IPS-20b (cell line): ENCODE data around the gene PHEX.

Experiments used
- H3K27ac ChIP-seq: one replicate; pipeline ENCODE4 v1.5.1; 2013; ENCODE audit warnings: low read length
- H3K27me3 ChIP-seq: 2 replicates; pipeline ENCODE4 v1.6.1; 2013; ENCODE audit warnings: mild to moderate bottlenecking, low read length, inconsistent platforms; ENCODE audit not compliant: insufficient read depth
- H3K36me3 ChIP-seq: 2 replicates; pipeline ENCODE4 v1.6.1; 2013; ENCODE audit warnings: low read depth, mild to moderate bottlenecking, inconsistent platforms, low read length, moderate library complexity; ENCODE audit not compliant: insufficient read depth
- H3K4me1 ChIP-seq: 2 replicates; pipeline ENCODE4 v1.6.1; 2013; ENCODE audit warnings: mild to moderate bottlenecking, control low read depth, inconsistent platforms, low read length, moderate library complexity; ENCODE audit not compliant: insufficient read depth
- H3K4me3 ChIP-seq: 2 replicates; pipeline ENCODE4 v1.5.1; 2013; ENCODE audit warnings: mild to moderate bottlenecking, low read length, inconsistent platforms
- H3K9ac ChIP-seq: 2 replicates; pipeline ENCODE4 v1.6.1; 2013; ENCODE audit warnings: low read depth, mild to moderate bottlenecking, inconsistent platforms, low read length, moderate library complexity
- H3K9me3 ChIP-seq: 2 replicates; pipeline ENCODE4 v1.6.1; 2013; ENCODE audit warnings: mild to moderate bottlenecking, low read depth, low read length, inconsistent platforms; ENCODE audit not compliant: insufficient read depth

The PHEX gene

GRCh38 chrX:22081475-22082092 is 49.5 kb downstream of the PHEX start:
- Histone ChIP-seq H3K36me3 (no peaks in the 10 kb centered on the region), H3K9me3 (no peaks in the 10 kb centered on the region), H3K4me1 (peaks cover 4% of the 10 kb centered on the region; the same call in 1 of the 2 replicates), H3K9ac (no peak overlapping the region), H3K27me3 (no peaks in the 10 kb centered on the region), H3K4me3 (no peak overlapping the region), H3K27ac (no peak overlapping the region)

- H3K27ac ChIP-seq, result no peak overlapping the region
- no peaks in the 10 kb centered on the region for H3K4me1 ChIP-seq
- H3K9me3 ChIP-seq, result no peaks in the 10 kb centered on the region
- no peak overlapping the region for H3K4me3 ChIP-seq
- H3K36me3 ChIP-seq, result no peaks in the 10 kb centered on the region
- H3K9ac ChIP-seq, result no peak overlapping the region
- no peaks in the 10 kb centered on the region for H3K27me3 ChIP-seq
Measured at GRCh38 chrX:22086003-22086402, 53.9 kb downstream of the PHEX start.

DNA sequence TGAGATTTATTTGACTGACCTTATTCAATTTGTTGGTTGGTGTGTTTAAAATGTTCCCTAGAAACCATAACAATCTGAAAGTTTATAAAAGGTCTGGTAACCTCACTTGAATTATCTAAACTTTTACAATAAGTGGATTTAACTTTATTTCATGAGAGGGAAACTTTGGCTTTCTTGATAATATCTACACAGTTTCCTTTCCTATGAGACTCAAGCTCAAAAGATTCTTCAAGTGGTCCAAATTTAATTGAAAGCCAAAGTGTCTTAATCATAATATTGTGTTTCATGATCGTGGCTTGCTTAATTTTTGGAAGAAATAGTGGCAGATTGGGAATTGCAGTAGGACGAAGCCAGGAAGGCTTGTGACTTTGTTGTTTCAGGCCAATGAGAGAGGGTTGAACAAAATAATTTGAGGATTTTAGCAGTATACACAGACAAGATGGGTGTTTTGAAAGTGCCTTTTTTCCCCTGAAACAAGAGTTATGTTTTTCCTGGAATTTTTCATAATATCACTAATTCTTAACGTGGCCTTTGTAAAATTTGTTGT is 55.0 kb downstream of the PHEX start:
- no peak overlapping the region for H3K9ac ChIP-seq
- no peak overlapping the region for H3K4me3 ChIP-seq
- no peak overlapping the region for H3K27ac ChIP-seq
- no peaks in the 10 kb centered on the region for H3K4me1 ChIP-seq
- no peaks in the 10 kb centered on the region for H3K36me3 ChIP-seq
- no peaks in the 10 kb centered on the region for H3K27me3 ChIP-seq
- no peaks in the 10 kb centered on the region for H3K9me3 ChIP-seq

DNA sequence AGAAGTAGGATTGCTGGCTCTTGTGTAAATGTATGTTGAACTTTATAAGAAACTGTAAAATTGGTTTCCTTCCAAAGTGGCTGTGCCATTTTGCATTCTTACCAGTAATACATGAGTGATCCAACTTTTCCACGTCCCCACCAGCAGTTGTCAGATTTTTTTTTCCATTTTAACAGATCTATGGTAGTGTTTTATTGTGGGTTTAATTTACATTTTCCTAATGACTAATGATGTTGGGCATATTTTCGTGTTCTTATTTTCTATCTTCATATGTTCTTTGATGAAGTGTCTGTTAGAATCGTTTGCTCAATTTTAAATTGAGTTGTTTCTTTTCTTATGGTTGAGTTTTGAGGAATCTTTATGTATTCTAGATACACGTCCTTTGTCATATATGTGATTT is 56.2 kb downstream of the PHEX start:
- H3K36me3 ChIP-seq, result no peaks in the 10 kb centered on the region
- no peak overlapping the region for H3K9ac ChIP-seq
- no peaks in the 10 kb centered on the region for H3K4me1 ChIP-seq
- no peaks in the 10 kb centered on the region for H3K9me3 ChIP-seq
- no peak overlapping the region for H3K27ac ChIP-seq
- H3K27me3 ChIP-seq, result no peaks in the 10 kb centered on the region
- H3K4me3 ChIP-seq, result no peak overlapping the region

- Histone ChIP-seq H3K27ac (no peak overlapping the region), H3K9me3 (no peaks in the 10 kb centered on the region), H3K4me1 (no peaks in the 10 kb centered on the region; the same call in 1 of the 2 replicates), H3K9ac (no peak overlapping the region), H3K27me3 (no peaks in the 10 kb centered on the region), H3K36me3 (no peaks in the 10 kb centered on the region), H3K4me3 (no peak overlapping the region)
Measured at GRCh38 chrX:22090181-22090580, 58.1 kb downstream of the PHEX start.

GRCh38 chrX:22093550-22093949 is 61.4 kb downstream of the PHEX start:
- Histone ChIP-seq H3K9ac (no peak overlapping the region), H3K4me1 (no peaks in the 10 kb centered on the region; the same call in 1 of the 2 replicates), H3K27ac (no peak overlapping the region), H3K9me3 (no peaks in the 10 kb centered on the region), H3K4me3 (no peak overlapping the region), H3K27me3 (no peaks in the 10 kb centered on the region), H3K36me3 (no peaks in the 10 kb centered on the region)

DNA sequence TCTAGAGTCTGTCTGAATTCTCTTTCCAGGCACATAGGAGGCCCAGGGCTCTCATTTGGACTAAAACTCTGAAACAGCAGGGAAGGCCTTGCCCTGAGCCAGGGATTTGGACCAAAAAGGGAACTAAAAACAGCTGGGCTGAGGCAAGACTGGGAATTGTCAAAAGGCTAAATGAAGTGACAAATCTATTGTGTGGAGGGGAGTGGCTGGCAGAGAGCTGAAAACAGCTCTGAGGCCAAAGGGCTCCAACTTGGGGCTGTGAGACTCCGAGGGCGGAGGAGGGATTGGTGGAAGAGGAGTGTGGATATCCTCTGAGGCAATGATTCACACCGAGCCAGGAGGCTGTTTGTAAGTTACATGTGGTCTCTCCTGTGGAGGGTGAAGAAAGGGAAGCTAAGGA is 63.2 kb downstream of the PHEX start:
- Histone ChIP-seq H3K4me1 (no peaks in the 10 kb centered on the region; the same call in 1 of the 2 replicates), H3K4me3 (no peak overlapping the region), H3K9ac (no peak overlapping the region), H3K27me3 (no peaks in the 10 kb centered on the region), H3K36me3 (no peaks in the 10 kb centered on the region), H3K27ac (no peak overlapping the region), H3K9me3 (no peaks in the 10 kb centered on the region)

GRCh38 chrX:22095856-22096255 is 63.7 kb downstream of the PHEX start:
- Histone ChIP-seq H3K9me3 (no peaks in the 10 kb centered on the region), H3K4me3 (no peak overlapping the region), H3K4me1 (no peaks in the 10 kb centered on the region; the same call in 1 of the 2 replicates), H3K36me3 (no peaks in the 10 kb centered on the region), H3K27ac (no peak overlapping the region), H3K27me3 (no peaks in the 10 kb centered on the region), H3K9ac (no peak overlapping the region)

- H3K36me3 ChIP-seq, result no peaks in the 10 kb centered on the region
- H3K9me3 ChIP-seq, result no peaks in the 10 kb centered on the region
- no peaks in the 10 kb centered on the region for H3K27me3 ChIP-seq
- no peak overlapping the region for H3K4me3 ChIP-seq
- no peaks in the 10 kb centered on the region; the same call in 1 of the 2 replicates for H3K4me1 ChIP-seq
- no peak overlapping the region for H3K27ac ChIP-seq
- H3K9ac ChIP-seq, result no peak overlapping the region
Measured at GRCh38 chrX:22097012-22097694, 65.0 kb downstream of the PHEX start.

- Histone ChIP-seq H3K36me3 (no peaks in the 10 kb centered on the region), H3K4me3 (no peak overlapping the region), H3K27ac (no peak overlapping the region), H3K4me1 (no peaks in the 10 kb centered on the region), H3K9ac (no peak overlapping the region), H3K27me3 (no peaks in the 10 kb centered on the region), H3K9me3 (no peaks in the 10 kb centered on the region)
Measured at GRCh38 chrX:22105231-22105630, 73.1 kb downstream of the PHEX start.

GRCh38 chrX:22105971-22106370 is 73.8 kb downstream of the PHEX start:
- Histone ChIP-seq H3K9ac (no peak overlapping the region), H3K27me3 (no peaks in the 10 kb centered on the region), H3K36me3 (no peaks in the 10 kb centered on the region), H3K27ac (no peak overlapping the region), H3K9me3 (no peaks in the 10 kb centered on the region), H3K4me3 (no peak overlapping the region), H3K4me1 (no peaks in the 10 kb centered on the region)

DNA sequence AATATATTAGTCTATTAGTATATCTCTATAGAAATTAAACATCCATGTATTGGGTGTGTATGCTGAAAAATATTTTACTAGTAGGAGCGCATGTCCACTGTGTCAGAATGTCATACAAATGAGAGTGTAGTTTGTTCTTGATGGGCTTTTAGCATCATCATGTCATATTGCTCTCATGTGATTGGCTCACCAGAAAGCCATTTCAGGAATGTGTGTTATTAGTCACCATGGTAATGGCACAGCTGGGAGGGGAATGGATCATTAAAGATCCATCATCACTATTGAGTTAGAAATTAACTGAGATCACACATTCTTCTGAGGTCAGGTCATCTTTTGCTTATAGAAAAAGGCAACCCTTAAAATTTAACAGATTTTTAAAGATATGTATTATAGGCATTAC is 77.3 kb downstream of the PHEX start:
- Histone ChIP-seq H3K27me3 (no peaks in the 10 kb centered on the region), H3K9ac (no peak overlapping the region), H3K4me3 (no peak overlapping the region), H3K36me3 (no peaks in the 10 kb centered on the region), H3K4me1 (no peaks in the 10 kb centered on the region), H3K27ac (no peak overlapping the region), H3K9me3 (no peaks in the 10 kb centered on the region)
